CD4-positive, alpha-beta T cell (primary cell): ENCODE measurements around the gene PAX3. TPM values are rescaled to one million over a fixed set of nuclear protein-coding genes. Genes with fewer than 3 reads are reported as not detected.
A peak's percentile ranks its signal among the peaks of the same experiment; 100 is the strongest.

Experiments used
- ATAC-seq: fragments of 200-7000 bp; cut with Tn5 transposase; one replicate; pipeline ENCODE4 v1.10.0; 2022; ENCODE audit warnings: mild to moderate bottlenecking; ENCODE audit not compliant: poor library complexity
- CTCF ChIA-PET: fragments of 350-600 bp; sonication (Branson Sonifier 250); formaldehyde crosslinking; loops from one replicate; lab custom pipeline; 2021; ENCODE audit warnings: antibody characterized with exemption, inconsistent platforms; lab: Charles Lee
- POLR2A ChIA-PET: fragments of 350-600 bp; sonication (Branson Sonifier 250); formaldehyde crosslinking; loops from one replicate; lab custom pipeline; 2021; ENCODE audit warnings: antibody characterized with exemption, inconsistent platforms; lab: Charles Lee
- DNase-seq, 14 experiments: peaks; one replicate each; pipeline ENCODE4 v3.0.0-alpha.2; 2013 to 2020; ENCODE audit warnings: mixed read lengths in 2 of 14
- H3K27ac ChIP-seq, 2 donors: one replicate each; pipeline versions ENCODE4 v1.5.1 to v1.7.0; 2013; ENCODE audit warnings: low read length in 2 of 2, low read depth in 1 of 2, mild to moderate bottlenecking in 1 of 2
- H3K27me3 ChIP-seq, 2 experiments: 1 replicate in 1 of 2; 2 replicates in 1 of 2; pipeline versions ENCODE4 v1.6.1 to v1.7.0; 2013; ENCODE audit warnings: low read length in 2 of 2, control low read depth in 1 of 2, mild to moderate bottlenecking in 1 of 2, moderate library complexity in 1 of 2; ENCODE audit not compliant: insufficient read depth in 2 of 2, control insufficient read depth in 1 of 2
- H3K36me3 ChIP-seq: one replicate; pipeline ENCODE4 v1.6.1; 2013; ENCODE audit warnings: low read length, control low read depth; ENCODE audit not compliant: insufficient read depth
- H3K4me1 ChIP-seq: one replicate; pipeline ENCODE4 v1.6.1; 2013; ENCODE audit warnings: low read length, control low read depth; ENCODE audit not compliant: insufficient read depth
- H3K4me3 ChIP-seq: one replicate; pipeline ENCODE4 v1.5.1; 2013; ENCODE audit warnings: mild to moderate bottlenecking, low read length, moderate library complexity
- H3K9me3 ChIP-seq, 2 experiments: 1 replicate in 1 of 2; 2 replicates in 1 of 2; pipeline versions ENCODE4 v1.6.1 to v1.7.0; 2013; ENCODE audit warnings: low read length in 2 of 2, mild to moderate bottlenecking in 2 of 2, control low read depth in 1 of 2, moderate library complexity in 1 of 2; ENCODE audit not compliant: control insufficient read depth in 1 of 2, insufficient read depth in 1 of 2
- H3K27ac Mint-ChIP-seq: one replicate; pipeline ENCODE4 v1.8.0; 2020; ENCODE audit warnings: mixed read lengths
- H3K27me3 Mint-ChIP-seq: one replicate; pipeline ENCODE4 v1.8.0; 2021; ENCODE audit warnings: mixed read lengths
- H3K36me3 Mint-ChIP-seq: one replicate; pipeline ENCODE4 v1.8.0; 2021; ENCODE audit warnings: low read depth, mixed read lengths
- H3K4me1 Mint-ChIP-seq: one replicate; pipeline ENCODE4 v1.8.0; 2021; ENCODE audit warnings: low read depth, mixed read lengths
- H3K4me3 Mint-ChIP-seq: one replicate; pipeline ENCODE4 v1.8.0; 2020; ENCODE audit warnings: mild to moderate bottlenecking, mixed read lengths
- H3K9me3 Mint-ChIP-seq: one replicate; pipeline ENCODE4 v1.8.0; 2020; ENCODE audit warnings: mixed read lengths
- intact Hi-C, 2 experiments: fragments of 100-400 bp; cut with DNase I in 1 of 2; cut with micrococcal nuclease in 1 of 2; formaldehyde crosslinking; loops; one replicate each; pipeline versions ENCODE4 v1.15.1 to v1.9.0; 2023 to 2025; cut with DNase I, micrococcal nuclease
- total RNA-seq, 174 experiments: library from RNA in 2 of 174; stranded (reverse) in 2 of 174; gene quantifications; one replicate each; pipeline ENCODE4 v1.2.3 and lab custom pipeline; 2021 to 2026
- TF ChIP-seq, protein P1 (sequence below): fragments of 200-600 bp; IDR thresholded peaks from one replicate; pipeline ENCODE4 v1.8.0; 2022; ENCODE audit warnings: antibody characterized with exemption, mild to moderate bottlenecking

Gene PAX3
- total RNA-seq, 2 experiments from 2014 or later = not detected

DNA sequence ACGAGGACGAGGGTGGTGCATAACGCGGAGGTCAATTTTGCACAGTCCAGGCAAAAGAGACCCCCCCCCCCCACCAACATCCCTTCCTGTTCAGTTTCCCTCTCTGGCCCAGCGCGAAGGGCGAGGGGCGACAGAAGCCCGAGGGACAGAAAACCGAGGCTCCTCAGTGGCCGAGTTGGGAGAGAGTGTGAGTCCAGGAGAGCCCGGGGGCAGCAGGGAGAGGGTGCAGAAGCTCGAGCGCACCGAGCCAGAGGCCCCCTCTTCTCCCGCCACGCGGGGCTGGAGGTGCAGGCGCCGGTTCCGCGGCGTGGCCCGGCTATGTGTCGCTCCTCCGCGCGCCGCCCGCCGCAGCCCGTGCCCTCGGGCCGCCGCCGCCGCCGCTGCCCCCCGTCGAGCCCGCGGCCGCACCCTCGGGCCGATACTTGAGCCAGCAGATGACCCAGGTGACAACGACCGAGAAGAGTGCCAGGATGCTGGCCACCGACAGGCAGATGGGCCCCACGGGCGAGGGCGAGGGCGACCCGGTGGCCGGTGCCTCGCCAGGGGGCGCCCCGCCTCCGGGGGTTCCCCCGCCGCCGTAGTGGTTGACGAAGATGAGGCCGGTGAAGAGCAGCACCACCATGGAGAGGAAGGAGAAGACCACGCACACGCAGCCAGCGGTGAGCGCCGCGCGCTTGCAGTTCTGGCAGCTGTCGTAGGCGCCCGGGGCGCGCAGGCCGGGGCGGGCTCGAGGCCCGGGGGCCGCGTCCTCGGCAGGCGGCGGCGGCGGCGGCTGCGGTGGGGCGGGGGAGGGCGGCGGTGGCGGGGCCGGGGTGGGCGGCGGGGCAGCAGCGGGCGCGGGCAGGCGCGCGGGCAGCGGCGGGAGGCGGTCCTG is 20.2 kb upstream of the PAX3 start:
- peak; percentile 68 for ATAC-seq
- H3K4me1 Mint-ChIP-seq = peaks cover 14% of the 10 kb centered on the region
- peaks cover 12% of the 10 kb centered on the region for H3K4me1 ChIP-seq
- no peaks in the 10 kb centered on the region for H3K9me3 ChIP-seq
- no peak overlapping the region for H3K27ac Mint-ChIP-seq
- H3K9me3 Mint-ChIP-seq = no peaks in the 10 kb centered on the region
- intact Hi-C loops = loop anchor here (2.0 to 10.0 kb wide), 6 partner anchors 106 to 294 kb away; partner anchors contain the start of gene SGPP2 (in 1 of the 2)
- no peak overlapping the region for H3K27ac ChIP-seq
- no peaks in the 10 kb centered on the region for H3K36me3 ChIP-seq
- no peaks in the 10 kb centered on the region for H3K36me3 Mint-ChIP-seq
- TF ChIP-seq, protein P1, sequence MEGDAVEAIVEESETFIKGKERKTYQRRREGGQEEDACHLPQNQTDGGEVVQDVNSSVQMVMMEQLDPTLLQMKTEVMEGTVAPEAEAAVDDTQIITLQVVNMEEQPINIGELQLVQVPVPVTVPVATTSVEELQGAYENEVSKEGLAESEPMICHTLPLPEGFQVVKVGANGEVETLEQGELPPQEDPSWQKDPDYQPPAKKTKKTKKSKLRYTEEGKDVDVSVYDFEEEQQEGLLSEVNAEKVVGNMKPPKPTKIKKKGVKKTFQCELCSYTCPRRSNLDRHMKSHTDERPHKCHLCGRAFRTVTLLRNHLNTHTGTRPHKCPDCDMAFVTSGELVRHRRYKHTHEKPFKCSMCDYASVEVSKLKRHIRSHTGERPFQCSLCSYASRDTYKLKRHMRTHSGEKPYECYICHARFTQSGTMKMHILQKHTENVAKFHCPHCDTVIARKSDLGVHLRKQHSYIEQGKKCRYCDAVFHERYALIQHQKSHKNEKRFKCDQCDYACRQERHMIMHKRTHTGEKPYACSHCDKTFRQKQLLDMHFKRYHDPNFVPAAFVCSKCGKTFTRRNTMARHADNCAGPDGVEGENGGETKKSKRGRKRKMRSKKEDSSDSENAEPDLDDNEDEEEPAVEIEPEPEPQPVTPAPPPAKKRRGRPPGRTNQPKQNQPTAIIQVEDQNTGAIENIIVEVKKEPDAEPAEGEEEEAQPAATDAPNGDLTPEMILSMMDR = no peak
- peaks cover 75% of the 10 kb centered on the region for H3K27me3 Mint-ChIP-seq
- POLR2A ChIA-PET = no interaction called here
- H3K4me3 ChIP-seq = peak overlapping the region; percentile 49
- CTCF ChIA-PET = no interaction called here
- H3K27me3 ChIP-seq = peaks cover 32 to 59% of the 10 kb centered on the region in 2 experiments
- peak in 6 of 14 experiments; percentile 15 to 74 (median 28) for DNase-seq
- peak overlapping the region; percentile 85 for H3K4me3 Mint-ChIP-seq

DNA sequence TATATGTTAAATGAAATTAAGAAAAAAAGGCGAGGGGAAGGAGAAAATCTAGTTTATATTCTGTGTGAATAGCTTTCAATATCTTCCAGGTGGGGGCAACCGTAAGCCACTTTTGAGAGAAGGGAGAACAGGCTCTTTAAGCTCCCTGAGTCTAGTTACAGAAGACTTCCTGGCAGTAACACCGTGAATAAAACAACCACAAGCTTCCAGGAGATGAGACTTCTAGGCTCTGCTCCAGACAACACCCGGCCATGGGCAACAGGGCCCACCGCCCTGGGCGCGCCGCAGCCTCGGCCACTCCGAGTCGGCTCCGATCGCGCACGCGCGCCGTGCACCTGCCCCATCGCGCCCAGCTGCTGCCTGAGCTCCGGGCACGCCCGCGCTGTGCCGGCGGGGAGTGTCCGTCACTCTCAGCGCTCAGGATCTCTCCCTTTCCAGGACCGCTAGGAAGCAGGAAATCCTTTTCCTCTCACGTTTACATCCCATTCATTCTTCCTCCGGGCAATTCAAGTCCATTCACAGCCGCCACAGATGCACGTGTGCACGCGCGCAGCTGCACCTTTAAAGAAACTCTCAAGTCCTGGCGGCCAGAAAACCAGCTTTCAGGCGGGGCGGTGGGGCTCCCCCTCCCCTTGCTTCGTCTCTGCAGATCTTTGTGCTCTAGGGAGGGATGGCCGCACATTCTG is 19.4 kb upstream of the PAX3 start:
- Mint-ChIP-seq H3K4me3 (peak overlapping the region; percentile 85), H3K4me1 (peaks cover 14% of the 10 kb centered on the region), H3K27ac (no peak overlapping the region), H3K36me3 (no peaks in the 10 kb centered on the region), H3K27me3 (peaks cover 79% of the 10 kb centered on the region), H3K9me3 (no peaks in the 10 kb centered on the region)
- Histone ChIP-seq H3K9me3 (no peaks in the 10 kb centered on the region), H3K27ac (no peak overlapping the region), H3K36me3 (no peaks in the 10 kb centered on the region), H3K4me1 (peaks cover 12% of the 10 kb centered on the region), H3K27me3 (peaks cover 38 to 66% of the 10 kb centered on the region in 2 experiments), H3K4me3 (peak overlapping the region; percentile 49)
- DNase-seq (peak in 3 of 14 experiments; percentile 50 to 67 (median 56)), ATAC-seq (peak; percentile 58)
- TF ChIP-seq, protein P1 = no peak
- intact Hi-C loops = loop anchor here (2.0 to 10.0 kb wide), 6 partner anchors 107 to 295 kb away; partner anchors contain the start of gene SGPP2 (in 1 of the 2)
- CTCF ChIA-PET = interaction anchor here (1.1 kb wide), 1 partner anchor 243 kb away, joined by 8 read pairs; no protein-coding TSS in a partner anchor
- POLR2A ChIA-PET = no interaction called here

DNA sequence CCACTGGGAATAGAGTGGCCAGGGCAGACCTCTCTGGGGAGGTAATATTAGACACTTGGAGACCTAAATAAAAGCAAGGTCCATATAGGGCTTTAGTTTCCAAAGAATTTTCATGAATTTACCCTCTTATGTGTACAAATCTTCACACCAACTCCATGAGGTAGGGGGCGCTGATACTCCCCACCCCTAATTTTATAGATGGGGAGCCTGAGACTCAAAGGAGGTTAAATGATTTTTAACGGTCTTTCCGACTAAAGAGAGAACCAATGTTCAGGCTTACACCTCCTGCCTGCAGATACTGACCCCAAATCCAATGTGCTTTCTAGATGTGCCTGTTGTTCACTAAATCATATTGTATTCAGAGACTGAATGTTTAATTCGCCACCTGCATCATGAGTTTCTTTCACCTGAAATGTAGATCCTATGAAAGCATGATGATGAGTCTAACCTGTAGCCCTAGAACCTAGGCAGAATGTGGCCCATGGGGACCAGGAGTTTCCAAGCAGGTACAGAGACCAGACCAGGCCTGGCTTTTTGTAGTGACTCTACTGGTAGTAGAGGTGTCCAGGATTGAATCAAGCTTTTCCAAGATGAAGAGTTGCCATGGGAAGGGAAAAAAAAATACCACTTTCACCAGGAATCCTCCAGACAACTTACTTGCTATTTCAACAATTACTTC is 16.8 kb upstream of the PAX3 start:
- ATAC-seq (no peak), DNase-seq (no peak)
- Mint-ChIP-seq H3K4me3 (no peak overlapping the region), H3K27ac (no peak overlapping the region), H3K36me3 (no peaks in the 10 kb centered on the region), H3K9me3 (no peaks in the 10 kb centered on the region), H3K4me1 (peaks cover 16% of the 10 kb centered on the region), H3K27me3 (peaks cover 82% of the 10 kb centered on the region)
- Histone ChIP-seq H3K36me3 (no peaks in the 10 kb centered on the region), H3K4me3 (no peak overlapping the region), H3K9me3 (peaks cover 0 to 23% of the 10 kb centered on the region in 2 experiments), H3K27ac (no peak overlapping the region), H3K27me3 (peaks cover 55 to 74% of the 10 kb centered on the region in 2 experiments), H3K4me1 (peaks cover 30% of the 10 kb centered on the region)
- TF ChIP-seq, protein P1 = no peak
- intact Hi-C loops = loop anchor here (5.0 to 10.0 kb wide), 3 partner anchors 109 to 297 kb away; partner anchors contain the start of gene SGPP2 (in 1 of the 2)
- ChIA-PET CTCF (no interaction called here), POLR2A (no interaction called here)
